DND-41 (cell line): ENCODE measurements around the gene SEMA6B.
"Not testable (repeated sequence)": the region's sequence is repeated elsewhere in the genome, so short reads cannot be mapped to it uniquely, and the experiment has no call there.

Source experiments
- EZH2 ChIP-seq: IDR thresholded peaks from 3 replicates; pipeline ENCODE4 v1.6.1; 2012; ENCODE audit warnings: borderline replicate concordance, low read depth, mild to moderate bottlenecking, moderate library complexity, low read length, inconsistent platforms; ENCODE audit not compliant: severe bottlenecking
- TF ChIP-seq, protein P1 (sequence below): IDR thresholded peaks from 2 replicates; pipeline ENCODE4 v1.5.1; 2012; ENCODE audit warnings: borderline replicate concordance, low read length, moderate library complexity, mild to moderate bottlenecking; ENCODE audit not compliant: poor library complexity, severe bottlenecking; ENCODE audit errors: extremely low read depth

DNA sequence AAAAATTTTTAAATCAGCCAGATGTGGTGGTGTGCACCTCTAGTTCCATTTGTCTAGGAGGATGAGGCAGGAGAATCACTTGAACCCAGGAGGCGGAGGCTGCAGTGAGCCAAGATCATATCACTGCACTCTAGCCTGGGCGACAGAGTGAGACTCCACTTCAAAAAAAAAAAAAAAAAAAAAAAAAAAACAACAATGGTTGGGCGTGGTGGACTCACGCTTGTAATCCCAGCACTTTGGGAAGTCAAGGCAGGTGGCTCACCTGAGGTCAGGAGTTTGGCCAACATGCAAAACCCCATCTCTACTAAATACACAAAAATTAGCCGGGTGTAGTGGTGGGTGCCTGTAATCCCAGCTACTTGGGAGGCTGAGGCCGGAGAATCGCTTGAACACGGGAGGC lies 32.1 kb downstream of the SEMA6B start:
- TF ChIP-seq, protein P1, sequence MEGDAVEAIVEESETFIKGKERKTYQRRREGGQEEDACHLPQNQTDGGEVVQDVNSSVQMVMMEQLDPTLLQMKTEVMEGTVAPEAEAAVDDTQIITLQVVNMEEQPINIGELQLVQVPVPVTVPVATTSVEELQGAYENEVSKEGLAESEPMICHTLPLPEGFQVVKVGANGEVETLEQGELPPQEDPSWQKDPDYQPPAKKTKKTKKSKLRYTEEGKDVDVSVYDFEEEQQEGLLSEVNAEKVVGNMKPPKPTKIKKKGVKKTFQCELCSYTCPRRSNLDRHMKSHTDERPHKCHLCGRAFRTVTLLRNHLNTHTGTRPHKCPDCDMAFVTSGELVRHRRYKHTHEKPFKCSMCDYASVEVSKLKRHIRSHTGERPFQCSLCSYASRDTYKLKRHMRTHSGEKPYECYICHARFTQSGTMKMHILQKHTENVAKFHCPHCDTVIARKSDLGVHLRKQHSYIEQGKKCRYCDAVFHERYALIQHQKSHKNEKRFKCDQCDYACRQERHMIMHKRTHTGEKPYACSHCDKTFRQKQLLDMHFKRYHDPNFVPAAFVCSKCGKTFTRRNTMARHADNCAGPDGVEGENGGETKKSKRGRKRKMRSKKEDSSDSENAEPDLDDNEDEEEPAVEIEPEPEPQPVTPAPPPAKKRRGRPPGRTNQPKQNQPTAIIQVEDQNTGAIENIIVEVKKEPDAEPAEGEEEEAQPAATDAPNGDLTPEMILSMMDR: not testable (repeated sequence)
- not testable (repeated sequence) for TF ChIP-seq EZH2
